Muscle of leg (tissue), 11 donors: ENCODE measurements around the gene ESYT2. TPM values are rescaled to one million over a fixed set of nuclear protein-coding genes. Genes with fewer than 3 reads are reported as not detected.
A peak's percentile ranks its signal among the peaks of the same experiment; 100 is the strongest.
"Not testable (repeated sequence)": the region's sequence is repeated elsewhere in the genome, so short reads cannot be mapped to it uniquely, and the experiment has no call there.

ENCODE experiments used
- DNase-seq: peaks from one replicate; pipeline ENCODE4 v3.0.0; 2013
- H3K27ac ChIP-seq: one replicate; pipeline ENCODE4 v1.5.1; 2013; ENCODE audit warnings: mild to moderate bottlenecking, low read length, control low read depth
- H3K27me3 ChIP-seq: one replicate; pipeline ENCODE4 v1.6.1; 2013; ENCODE audit warnings: low read length; ENCODE audit not compliant: control insufficient read depth, insufficient read depth
- H3K36me3 ChIP-seq: one replicate; pipeline ENCODE4 v1.6.1; 2013; ENCODE audit warnings: low read length; ENCODE audit not compliant: control insufficient read depth, insufficient read depth
- H3K4me1 ChIP-seq: one replicate; pipeline ENCODE4 v1.6.1; 2013; ENCODE audit warnings: low read length; ENCODE audit not compliant: control insufficient read depth, insufficient read depth
- H3K4me3 ChIP-seq: one replicate; pipeline ENCODE4 v1.5.1; 2013; ENCODE audit warnings: low read length, control low read depth
- H3K9me3 ChIP-seq: replicated peaks from 2 replicates; pipeline ENCODE4 v1.6.1; 2013; ENCODE audit warnings: low read depth, low read length; ENCODE audit not compliant: control insufficient read depth
- WGBS: methylation state at CpG from one replicate; pipeline ENCODE4 v1.1.5; 2013; ENCODE audit warnings: missing lambda C conversion rate; ENCODE audit not compliant: insufficient coverage; 5-methylcytosine and 5-hydroxymethylcytosine counted together
- polyA plus RNA-seq, 8 donors: library from polyadenylated mRNA; unstranded; fragments of 120-200 nt; gene quantifications; one replicate each; pipeline versions ENCODE4 v1.2.1 to v1.2.3, GENCODE V29; 2013; ENCODE audit warnings: inconsistent platforms in 1 of 8, low replicate concordance in 1 of 8; ENCODE audit not compliant: insufficient read length in 8 of 8, insufficient read depth in 1 of 8
- total RNA-seq: library from RNA; stranded (reverse); fragments of 120-200 nt; gene quantifications from one replicate; pipeline ENCODE4 v1.2.4, GENCODE V29; 2013

Gene ESYT2
- total and polyA plus RNA-seq, 9 donors, result 27.4 to 46.5 (median 30.1) TPM

GRCh38 chr7:158864833-158865232 is 35.5 kb upstream of the ESYT2 start:
- peaks cover 24% of the 10 kb centered on the region for H3K4me1 ChIP-seq
- no peaks in the 10 kb centered on the region for H3K27me3 ChIP-seq
- H3K27ac ChIP-seq, result peak overlapping the region; percentile 84
- WGBS, result 100% methylated on average over 4 of the region's 7 CpGs
- no peaks in the 10 kb centered on the region for H3K9me3 ChIP-seq
- no peaks in the 10 kb centered on the region for H3K36me3 ChIP-seq
- no peak overlapping the region for H3K4me3 ChIP-seq
- DNase-seq, result no peak

DNA sequence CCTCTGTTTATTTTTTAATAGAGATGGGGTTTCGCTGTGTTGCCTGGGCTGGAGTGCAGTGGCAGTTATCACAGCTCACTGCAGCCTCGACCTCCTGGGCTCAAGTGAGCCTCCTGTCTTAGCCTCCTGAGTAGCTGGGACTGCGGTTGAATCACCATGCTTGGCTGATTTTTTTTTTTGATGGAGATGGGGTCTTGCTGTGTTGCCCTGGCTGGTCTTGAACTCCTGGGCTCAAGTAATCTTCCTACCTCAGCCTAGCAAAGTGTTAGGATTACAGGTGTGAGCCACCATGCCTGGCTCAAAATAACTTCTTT is 35.2 kb upstream of the ESYT2 start:
- peak overlapping the region; percentile 84 for H3K27ac ChIP-seq
- no peaks in the 10 kb centered on the region for H3K27me3 ChIP-seq
- H3K4me1 ChIP-seq, result peaks cover 24% of the 10 kb centered on the region
- H3K4me3 ChIP-seq, result no peak overlapping the region
- WGBS, result 77% methylated on average over 3 of the region's 3 CpGs
- DNase-seq, result no peak
- no peaks in the 10 kb centered on the region for H3K9me3 ChIP-seq
- H3K36me3 ChIP-seq, result no peaks in the 10 kb centered on the region

DNA sequence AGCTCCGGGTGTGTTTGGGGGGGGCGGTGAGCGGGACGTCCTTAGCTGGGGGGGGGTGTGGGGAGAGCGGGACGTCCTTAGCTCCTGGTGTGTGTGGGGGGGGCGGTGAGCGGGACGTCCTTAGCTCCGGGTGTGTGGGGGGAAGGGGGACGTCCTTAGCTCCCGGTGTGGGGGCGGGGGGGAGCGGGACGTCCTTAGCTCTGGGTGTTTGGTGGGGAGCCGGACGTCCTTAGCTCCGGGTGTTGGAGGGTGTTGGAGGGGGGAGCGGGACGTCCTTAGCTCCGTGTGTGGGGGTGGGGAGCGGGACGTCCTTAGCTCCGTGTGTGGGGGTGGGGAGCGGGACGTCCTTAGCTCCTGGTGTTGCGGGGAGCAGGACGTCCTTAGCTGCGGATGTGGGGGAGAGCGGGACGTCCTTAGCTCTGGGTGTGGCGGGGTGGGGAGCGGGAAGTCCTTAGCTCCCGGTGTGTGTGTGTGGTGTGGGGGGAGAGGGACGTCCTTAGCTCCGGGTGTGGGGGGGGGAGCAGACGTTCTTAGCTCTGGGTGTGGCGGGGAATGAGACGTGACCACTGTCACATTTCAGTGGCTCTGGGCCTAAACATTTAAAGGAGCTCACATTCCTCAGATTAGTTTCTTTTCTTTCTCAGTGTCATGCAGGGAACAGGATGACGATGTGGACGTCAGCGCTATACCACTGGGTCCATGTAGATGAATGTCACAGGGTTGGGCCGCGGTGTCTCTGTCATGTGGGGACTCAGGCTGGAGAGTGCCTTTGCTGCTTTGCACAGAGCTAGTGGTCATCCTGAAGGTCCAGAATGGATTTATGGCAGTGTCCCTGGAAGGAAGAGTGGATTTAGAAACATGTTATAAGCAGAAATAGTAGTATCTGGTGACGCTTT is 34.5 kb upstream of the ESYT2 start:
- Histone ChIP-seq H3K36me3 (no peaks in the 10 kb centered on the region), H3K27ac (peak overlapping the region; percentile 84), H3K9me3 (no peaks in the 10 kb centered on the region), H3K27me3 (no peaks in the 10 kb centered on the region), H3K4me1 (peaks cover 19% of the 10 kb centered on the region), H3K4me3 (peak overlapping the region; percentile 51)
- peak; percentile 90 for DNase-seq
- WGBS, result 8% methylated on average over 13 of the region's 45 CpGs

GRCh38 chr7:158862985-158863610 is 33.8 kb upstream of the ESYT2 start:
- peak overlapping the region; percentile 60 for H3K27ac ChIP-seq
- peaks cover 14% of the 10 kb centered on the region for H3K4me1 ChIP-seq
- DNase-seq, H3K27me3 ChIP-seq, H3K36me3 ChIP-seq, H3K9me3 ChIP-seq: not testable (repeated sequence)
- H3K4me3 ChIP-seq, result peak overlapping the region; percentile 51
- WGBS, result 88% methylated on average over 8 of the region's 13 CpGs

- H3K27me3 ChIP-seq, result no peaks in the 10 kb centered on the region
- no peak overlapping the region for H3K4me3 ChIP-seq
- H3K27ac ChIP-seq, result no peak overlapping the region
- DNase-seq, result no peak
- H3K9me3 ChIP-seq, result no peaks in the 10 kb centered on the region
- no peaks in the 10 kb centered on the region for H3K36me3 ChIP-seq
- 92% methylated on average over 2 of the region's 11 CpGs for WGBS
- H3K4me1 ChIP-seq, result peaks cover 21% of the 10 kb centered on the region
Measured at GRCh38 chr7:158861936-158862704, 32.8 kb upstream of the ESYT2 start.

- Histone ChIP-seq H3K4me3 (no peak overlapping the region), H3K27me3 (no peaks in the 10 kb centered on the region), H3K9me3 (no peaks in the 10 kb centered on the region), H3K27ac (peak overlapping the region; percentile 59), H3K4me1 (peaks cover 21% of the 10 kb centered on the region), H3K36me3 (no peaks in the 10 kb centered on the region)
- DNase-seq, result no peak
- 31% methylated on average over 10 of the region's 15 CpGs for WGBS
Measured at GRCh38 chr7:158861004-158861787, 31.9 kb upstream of the ESYT2 start.

DNA sequence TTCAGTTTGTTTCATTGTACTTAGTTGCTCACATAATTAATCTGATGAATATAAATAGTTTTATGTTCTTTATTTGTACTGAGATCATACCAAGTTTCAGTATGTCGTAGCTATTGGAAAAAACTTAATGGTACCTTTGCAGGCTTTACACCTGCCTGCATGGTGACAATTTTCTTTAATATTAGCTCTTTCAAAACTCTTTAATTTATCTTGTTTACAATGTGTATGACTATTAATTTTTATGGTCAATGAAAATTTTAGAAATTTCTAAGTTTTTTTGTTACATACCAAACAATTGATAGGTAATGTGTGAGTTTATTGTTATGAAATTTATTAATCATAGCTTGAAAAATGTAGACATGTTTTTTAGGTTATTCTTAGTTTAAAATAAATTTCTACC is 31.1 kb upstream of the ESYT2 start:
- no peaks in the 10 kb centered on the region for H3K36me3 ChIP-seq
- no CpG with 5 or more reads among the region's 1 CpG for WGBS
- DNase-seq, result no peak
- H3K4me1 ChIP-seq, result peaks cover 17% of the 10 kb centered on the region
- H3K9me3 ChIP-seq, result no peaks in the 10 kb centered on the region
- H3K27me3 ChIP-seq, result no peaks in the 10 kb centered on the region
- H3K27ac ChIP-seq, result no peak overlapping the region
- H3K4me3 ChIP-seq, result no peak overlapping the region

- H3K9me3 ChIP-seq, result no peaks in the 10 kb centered on the region
- WGBS, result no CpG with 5 or more reads among the region's 5 CpGs
- no peaks in the 10 kb centered on the region for H3K36me3 ChIP-seq
- H3K27me3 ChIP-seq, result no peaks in the 10 kb centered on the region
- no peak overlapping the region for H3K4me3 ChIP-seq
- peak overlapping the region; percentile 35 for H3K27ac ChIP-seq
- no peak for DNase-seq
- H3K4me1 ChIP-seq, result peaks cover 8% of the 10 kb centered on the region
Measured at GRCh38 chr7:158858592-158859503, 29.5 kb upstream of the ESYT2 start.
